K562 (cell line): ENCODE measurements around the gene NSRP1. TPM values are rescaled to one million over a fixed set of nuclear protein-coding genes. Genes with fewer than 3 reads are reported as not detected.

Source experiments
- ATAC-seq: fragments of 200-7000 bp; cut with Tn5 transposase; 3 replicates; pipeline ENCODE4 v1.9.1; 2020; ENCODE audit warnings: moderate library complexity
- BruUV-seq: library from RNA; stranded (reverse); fragments of 400-500 nt; replicated peaks from 2 replicates; lab custom pipeline; 2021; lab: Mats Ljungman, UMichigan
- CTCF ChIA-PET: fragments of 300-600 bp; formaldehyde crosslinking; extraction: SDS; loops from one replicate; lab custom pipeline; 2021; ENCODE audit warnings: low intra/inter-chr PET ratio; lab: Yijun Ruan, JAX
- POLR2A ChIA-PET: fragments of 300-600, 350-650 bp; sonication (Branson Sonifier 250); formaldehyde crosslinking; extraction: SDS; loops from one replicate; lab custom pipeline; 2021; ENCODE audit warnings: antibody characterized with exemption, inconsistent platforms; lab: Yijun Ruan, JAX
- DNase-seq, 4 experiments: peaks; one replicate each; pipeline versions ENCODE4 v3.0.0 to v3.0.0-alpha.2; 2011 to 2018; ENCODE audit warnings: low spot score in 3 of 4, mixed read lengths in 3 of 4; ENCODE audit errors: extremely low read depth in 1 of 4
- FAIRE-seq: peaks from 2 replicates; lab custom pipeline; 2011; peaks lifted over from hg19 to GRCh38; lab: Jason Lieb, UNC
- H2AFZ ChIP-seq: 2 replicates; pipeline ENCODE4 v1.6.0; 2011; ENCODE audit warnings: low read depth, low read length, control low read depth, inconsistent platforms
- H3K27ac ChIP-seq: fragments of 200-600 bp; 3 replicates; pipeline ENCODE4 v1.8.0; 2011; ENCODE audit warnings: low read depth, mild to moderate bottlenecking, control low read depth, inconsistent platforms, low read length, moderate library complexity, mixed read lengths; ENCODE audit errors: extremely low read depth
- H3K27me3 ChIP-seq, 2 experiments: fragments of 300-600 bp in 1 of 2; 2 replicates in 1 of 2; 3 replicates in 1 of 2; pipeline versions ENCODE4 v1.6.0 to v1.8.0; 2011; ENCODE audit warnings: inconsistent platforms in 2 of 2, low read length in 2 of 2, mild to moderate bottlenecking in 1 of 2, mixed read lengths in 1 of 2, moderate library complexity in 1 of 2; ENCODE audit not compliant: control insufficient read depth in 2 of 2, insufficient read depth in 2 of 2
- H3K36me3 ChIP-seq: fragments of 300-600 bp; 3 replicates; pipeline ENCODE4 v1.8.0; 2011; ENCODE audit warnings: mild to moderate bottlenecking, low read length, inconsistent platforms; ENCODE audit not compliant: control insufficient read depth, insufficient read depth
- H3K4me1 ChIP-seq, 2 experiments: fragments of 200-600 bp in 1 of 2; replicated peaks in 1 of 2; 2 replicates in 1 of 2; 3 replicates in 1 of 2; pipeline versions ENCODE4 v1.5.1 to v1.8.0; 2011; ENCODE audit warnings: inconsistent platforms in 2 of 2, low read length in 2 of 2, mild to moderate bottlenecking in 1 of 2, mixed read lengths in 1 of 2, moderate library complexity in 1 of 2; ENCODE audit not compliant: control insufficient read depth in 2 of 2, insufficient read depth in 2 of 2
- H3K4me2 ChIP-seq: 2 replicates; pipeline ENCODE4 v1.6.1; 2011; ENCODE audit warnings: low read length, control low read depth, inconsistent platforms, mixed read lengths; ENCODE audit not compliant: insufficient read depth
- H3K4me3 ChIP-seq: fragments of 200-600 bp; sonication (generic), shearing (Covaris generic); 2 replicates; pipeline ENCODE4 v1.5.1; 2016; ENCODE audit warnings: control low read depth, inconsistent platforms
- H3K79me2 ChIP-seq: fragments of 200-600 bp; 3 replicates; pipeline ENCODE4 v1.8.0; 2011; ENCODE audit warnings: low read length, inconsistent platforms; ENCODE audit not compliant: control insufficient read depth, insufficient read depth
- H3K9ac ChIP-seq, 2 experiments: 2 replicates each; pipeline versions ENCODE4 v1.6.0 to v1.6.1; 2011; ENCODE audit warnings: low read depth in 2 of 2, low read length in 2 of 2, control low read depth in 1 of 2, inconsistent platforms in 1 of 2, mild to moderate bottlenecking in 1 of 2, mixed read lengths in 1 of 2; ENCODE audit not compliant: insufficient read depth in 1 of 2
- H3K9me1 ChIP-seq: one replicate; pipeline ENCODE4 v1.6.0; 2011; ENCODE audit warnings: inconsistent platforms, mild to moderate bottlenecking, low read length, moderate library complexity; ENCODE audit not compliant: control insufficient read depth, insufficient read depth
- H3K9me3 ChIP-seq: replicated peaks from 2 replicates; pipeline ENCODE4 v1.5.1; 2011; ENCODE audit warnings: low read depth, low read length, inconsistent platforms; ENCODE audit not compliant: control insufficient read depth, insufficient read depth
- H4K20me1 ChIP-seq: replicated peaks from 2 replicates; pipeline ENCODE4 v1.6.1; 2011; ENCODE audit warnings: low read length, inconsistent platforms, mixed read lengths; ENCODE audit not compliant: control insufficient read depth, insufficient read depth
- ARID2 ChIP-seq: fragments of 450-650 bp; IDR thresholded peaks from 2 replicates; pipeline ENCODE4 v1.6.1; 2017; ENCODE audit warnings: antibody characterized with exemption, mild to moderate bottlenecking
- ETV6 ChIP-seq, 3 experiments: fragments of 150-350 bp in 1 of 3; sonication (generic) in 1 of 3; formaldehyde crosslinking in 1 of 3; IDR thresholded peaks; 2 replicates each; pipeline versions ENCODE4 v1.6.1 to v1.8.0; 2014 to 2022; ENCODE audit warnings: borderline replicate concordance in 2 of 3, low read depth in 2 of 3, antibody characterized with exemption in 1 of 3, low read length in 1 of 3, mild to moderate bottlenecking in 1 of 3, missing genetic modification reagents in 1 of 3
- HMG20B ChIP-seq: fragments of 250-450 bp; sonication (Bioruptor Pico); IDR thresholded peaks from 2 replicates; pipeline ENCODE4 v1.5.0; 2021; ENCODE audit warnings: mild to moderate bottlenecking
- HNRNPK ChIP-seq: fragments of 200-400 bp; formaldehyde crosslinking; IDR thresholded peaks from one replicate; pipeline ENCODE4 v1.6.1; 2018; ENCODE audit warnings: mild to moderate bottlenecking, low read depth, low read length; ENCODE audit not compliant: poor library complexity, severe bottlenecking
- IRF2 ChIP-seq: sonication (generic); formaldehyde crosslinking; IDR thresholded peaks from 2 replicates; pipeline ENCODE4 v1.8.1; 2022; ENCODE audit warnings: mild to moderate bottlenecking, missing genetic modification reagents
- KDM5B ChIP-seq: fragments of 200-600 bp; sonication (generic); IDR thresholded peaks from 2 replicates; pipeline ENCODE4 v1.6.1; 2012; ENCODE audit warnings: low read depth, mild to moderate bottlenecking, moderate library complexity, low read length, control low read depth, inconsistent platforms; ENCODE audit not compliant: insufficient replicate concordance
- LEF1 ChIP-seq: fragments of 450-650 bp; IDR thresholded peaks from 2 replicates; pipeline ENCODE4 v1.6.1; 2016; ENCODE audit warnings: mild to moderate bottlenecking
- MTA3 ChIP-seq: fragments of 450-650 bp; formaldehyde crosslinking; IDR thresholded peaks from 2 replicates; pipeline ENCODE4 v1.6.1; 2017; ENCODE audit warnings: mild to moderate bottlenecking, borderline replicate concordance
- NFRKB ChIP-seq: fragments of 450-650 bp; IDR thresholded peaks from 2 replicates; pipeline ENCODE4 v1.6.1; 2016; ENCODE audit warnings: low read depth
- PCBP1 ChIP-seq: fragments of 200-400 bp; formaldehyde crosslinking; IDR thresholded peaks from 2 replicates; pipeline ENCODE4 v1.6.1; 2018; ENCODE audit warnings: mild to moderate bottlenecking, low read depth, low read length; ENCODE audit not compliant: poor library complexity, severe bottlenecking
- POLR2G ChIP-seq: fragments of 200-400 bp; formaldehyde crosslinking; IDR thresholded peaks from 2 replicates; pipeline ENCODE4 v1.6.1; 2017; ENCODE audit warnings: low read depth, mild to moderate bottlenecking, antibody characterized with exemption, low read length, moderate library complexity
- SNRNP70 ChIP-seq: fragments of 200-400 bp; formaldehyde crosslinking; optimal IDR thresholded peaks from 2 replicates; pipeline ENCODE3; 2017; ENCODE audit warnings: low read depth, low read length
- ZNF695 ChIP-seq: fragments of 450-650 bp; formaldehyde crosslinking; IDR thresholded peaks from 2 replicates; pipeline ENCODE4 v1.4.0; 2020; ENCODE audit warnings: mild to moderate bottlenecking, moderate library complexity
- ZNF707 ChIP-seq: fragments of 250-450 bp; sonication (Bioruptor Pico); conservative IDR thresholded peaks from 2 replicates; pipeline ENCODE4 v1.8.0; 2022; ENCODE audit warnings: inconsistent platforms, mild to moderate bottlenecking, moderate library complexity
- WGBS: fragments of 100-300 bp; shearing (Covaris generic); methylation state at CpG from one replicate; pipeline ENCODE4 v1.1.6; 2016; ENCODE audit warnings: low coverage, mixed read lengths; ENCODE audit not compliant: insufficient coverage; ENCODE audit errors: missing lambda C conversion rate; 5-methylcytosine and 5-hydroxymethylcytosine counted together
- in situ Hi-C: fragments of 300-500 bp; cut with MboI; formaldehyde crosslinking; loops from 4 replicates; pipeline ENCODE4 v1.15.0; 2018; ENCODE audit warnings: inconsistent platforms, mixed read lengths
- intact Hi-C: fragments of 100-400 bp; cut with micrococcal nuclease; formaldehyde crosslinking; loops from 2 replicates; pipeline ENCODE4 v1.14.2; 2022
- polyA plus RNA-seq, 8 experiments: library from polyadenylated mRNA; depleted of rRNA in 4 of 8; stranded (reverse) in 5 of 8; unstranded in 3 of 8; fragments of >200 nt; fragmentation: Nextera tagmentation in 2 of 8; fragmentation: Illumina TruSeq in 1 of 8; extraction: Ambion mirVana in 2 of 8; extraction: Trizol in 1 of 8; gene quantifications; 2 replicates each; pipeline versions ENCODE4 v1.2.1 to v1.2.3, GENCODE V29; 2011 to 2014; ENCODE audit warnings: inconsistent platforms in 1 of 8, missing spikeins in 1 of 8
- total RNA-seq, 7 experiments: library from RNA; depleted of rRNA in 6 of 7; stranded (reverse); fragments of >200 nt in 6 of 7; fragmentation: Illumina TruSeq in 2 of 7; extraction: Trizol in 2 of 7; gene quantifications; 2 replicates each; pipeline versions ENCODE4 v1.2.1 to v1.2.3, GENCODE V29; 2011 to 2021; ENCODE audit warnings: low replicate concordance in 1 of 7
- TF ChIP-seq, protein P1 (sequence below): fragments of 250-450 bp; sonication (Bioruptor Pico); IDR thresholded peaks from 2 replicates; pipeline ENCODE4 v1.4.0; 2020; ENCODE audit warnings: borderline replicate concordance
- TF ChIP-seq, protein P2 (sequence below): fragments of 250-450 bp; sonication (Bioruptor Pico); IDR thresholded peaks from 2 replicates; pipeline ENCODE4 v1.5.0; 2021

NSRP1 gene
- total and polyA plus RNA-seq, 9 of the 15 experiments (the other 6 are each of a cell fraction or from before 2014, with no cell fraction given) = 18.4 to 68.6 (median 32.7) TPM

DNA sequence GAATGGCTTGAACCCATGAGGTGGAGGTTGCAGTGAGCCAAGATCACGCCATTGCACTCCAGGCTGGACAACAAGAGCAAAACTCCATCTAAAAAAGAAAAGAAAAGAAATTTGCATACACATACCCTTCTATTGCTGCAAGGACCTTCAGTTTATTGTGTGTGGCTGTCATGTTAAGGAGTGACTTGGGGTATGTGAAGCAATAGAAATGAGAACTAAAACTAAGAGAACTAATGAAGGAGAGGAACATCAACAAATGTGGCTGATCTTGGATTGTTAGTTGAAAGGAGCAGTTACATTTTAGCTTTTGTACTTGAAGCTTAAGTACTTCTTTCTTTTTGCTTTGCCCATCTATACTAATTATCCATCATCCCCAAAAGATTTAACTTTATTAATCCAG is 12.7 kb upstream of the NSRP1 start:
- Histone ChIP-seq H3K9me1 (no peaks in the 10 kb centered on the region), H3K27me3 (no peaks in the 10 kb centered on the region; a peak in 1 of 5 replicates), H3K4me1 (peaks cover 5% of the 10 kb centered on the region in 2 experiments; a peak in 3 of 5 replicates), H3K27ac (no peak overlapping the region), H4K20me1 (no peaks in the 10 kb centered on the region), H3K4me3 (no peak overlapping the region), H3K79me2 (no peaks in the 10 kb centered on the region), H3K36me3 (no peaks in the 10 kb centered on the region), H3K9me3 (no peaks in the 10 kb centered on the region), H2AFZ (no peak overlapping the region), H3K9ac (no peak overlapping the region), H3K4me2 (no peak overlapping the region)
- FAIRE-seq = no peak
- intact Hi-C loops = loop anchor here (1.0 to 10.0 kb wide), 3 partner anchors 101 to 232 kb away; no protein-coding TSS in a partner anchor
- ChIA-PET CTCF (interaction anchor here (0.7 to 2.2 kb wide), 3 partner anchors 11 to 233 kb away, joined by 3 to 27 read pairs (median 6); no protein-coding TSS in a partner anchor), POLR2A (interaction anchor here (0.6 to 1.6 kb wide), 8 partner anchors 8 to 273 kb away, joined by 3 to 14 read pairs (median 4); no protein-coding TSS in a partner anchor)
- in situ Hi-C loops = loop anchor here (10.0 kb wide), 1 partner anchor 611 kb away; no protein-coding TSS in a partner anchor
- 15% methylated on average over 1 of the region's 1 CpG for WGBS
- BruUV-seq = no TSS peak
- no peak for DNase-seq
- no peak for TF ChIP-seq IRF2 (CRISPR knock-in tag)
- no peak for TF ChIP-seq ZNF695 (CRISPR knock-in tag)
- no peak for TF ChIP-seq ZNF707 (CRISPR knock-in tag)
- TF ChIP-seq ARID2 = no peak
- TF ChIP-seq, protein P1, sequence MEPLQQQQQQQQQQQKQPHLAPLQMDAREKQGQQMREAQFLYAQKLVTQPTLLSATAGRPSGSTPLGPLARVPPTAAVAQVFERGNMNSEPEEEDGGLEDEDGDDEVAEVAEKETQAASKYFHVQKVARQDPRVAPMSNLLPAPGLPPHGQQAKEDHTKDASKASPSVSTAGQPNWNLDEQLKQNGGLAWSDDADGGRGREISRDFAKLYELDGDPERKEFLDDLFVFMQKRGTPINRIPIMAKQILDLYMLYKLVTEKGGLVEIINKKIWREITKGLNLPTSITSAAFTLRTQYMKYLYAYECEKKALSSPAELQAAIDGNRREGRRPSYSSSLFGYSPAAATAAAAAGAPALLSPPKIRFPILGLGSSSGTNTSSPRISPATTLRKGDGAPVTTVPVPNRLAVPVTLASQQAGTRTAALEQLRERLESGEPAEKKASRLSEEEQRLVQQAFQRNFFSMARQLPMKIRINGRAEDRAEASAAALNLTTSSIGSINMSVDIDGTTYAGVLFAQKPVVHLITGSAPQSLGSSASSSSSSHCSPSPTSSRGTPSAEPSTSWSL = no peak
- no peak for TF ChIP-seq KDM5B
- no peak for TF ChIP-seq POLR2G
- TF ChIP-seq NFRKB = no peak
- no peak for TF ChIP-seq ETV6 (IDR thresholded peaks at IDR 0.05; ENCODE audit: borderline replicate concordance in 1 of 2, low read depth in 2 of 2, low read length in 1 of 2)
- no peak for TF ChIP-seq ETV6 (CRISPR knock-in tag; IDR thresholded peaks at IDR 0.05; ENCODE audit: borderline replicate concordance)
- TF ChIP-seq HMG20B = no peak
- no peak for TF ChIP-seq HNRNPK
- no peak for TF ChIP-seq SNRNP70
- no peak for TF ChIP-seq MTA3
- TF ChIP-seq, protein P2, sequence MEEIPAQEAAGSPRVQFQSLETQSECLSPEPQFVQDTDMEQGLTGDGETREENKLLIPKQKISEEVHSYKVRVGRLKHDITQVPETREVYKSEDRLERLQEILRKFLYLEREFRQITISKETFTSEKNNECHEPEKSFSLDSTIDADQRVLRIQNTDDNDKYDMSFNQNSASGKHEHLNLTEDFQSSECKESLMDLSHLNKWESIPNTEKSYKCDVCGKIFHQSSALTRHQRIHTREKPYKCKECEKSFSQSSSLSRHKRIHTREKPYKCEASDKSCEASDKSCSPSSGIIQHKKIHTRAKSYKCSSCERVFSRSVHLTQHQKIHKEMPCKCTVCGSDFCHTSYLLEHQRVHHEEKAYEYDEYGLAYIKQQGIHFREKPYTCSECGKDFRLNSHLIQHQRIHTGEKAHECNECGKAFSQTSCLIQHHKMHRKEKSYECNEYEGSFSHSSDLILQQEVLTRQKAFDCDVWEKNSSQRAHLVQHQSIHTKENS (CRISPR knock-in tag) = no peak
- TF ChIP-seq PCBP1 = no peak
- no peak for TF ChIP-seq LEF1
- ATAC-seq = no peak
